Esophagus muscularis mucosa (tissue), 3 donors: Measurements from ENCODE around the gene RPL4.

Experiments
- CTCF ChIP-seq, 3 experiments: fragments of 200-600 bp in 2 of 3; fragments of 450-650 bp in 1 of 3; sonication (generic) in 2 of 3; IDR thresholded peaks; one replicate each; pipeline ENCODE4 v1.5.1; 2017 to 2019; ENCODE audit warnings: antibody characterized with exemption in 3 of 3, mild to moderate bottlenecking in 2 of 3, moderate library complexity in 1 of 3
- POLR2A ChIP-seq: fragments of 450-650 bp; IDR thresholded peaks from one replicate; pipeline ENCODE4 v1.6.1; 2017; ENCODE audit warnings: antibody characterized with exemption, moderate library complexity, mild to moderate bottlenecking, low read depth

- TF ChIP-seq CTCF (IDR thresholded peaks at IDR 0.05) (no peak), POLR2A (no peak)
These were observed 30.4 kb upstream of the RPL4 start for GRCh38 chr15:66535056-66535455.
